Stimulated activated CD4-positive, alpha-beta T cell treated with anti-CD3 and anti-CD28 coated beads, Interleukin-12 subunit alpha, Interleukin-12 subunit beta, amount 100 ng/mL, for 48 hours (primary cell): Measurements from ENCODE around the gene PPP1R18.
"Not testable (repeated sequence)": the region's sequence is repeated elsewhere in the genome, so short reads cannot be mapped to it uniquely, and the experiment has no call there.

Experiments
- DNase-seq, 3 donors: peaks; one replicate each; pipeline ENCODE4 v3.0.0-alpha.2; 2020; ENCODE audit warnings: low read depth in 2 of 3, low spot score in 1 of 3

PPP1R18 gene

GRCh38 chr6:30670760-30671527 lies 15.5 kb downstream of the PPP1R18 start:
- no peak for DNase-seq

GRCh38 chr6:30666300-30666699 lies 20.1 kb downstream of the PPP1R18 start:
- DNase-seq = not testable (repeated sequence)

- no peak for DNase-seq
These were observed 21.3 kb downstream of the PPP1R18 start for GRCh38 chr6:30664994-30665767.

GRCh38 chr6:30657922-30658321 lies 28.5 kb downstream of the PPP1R18 start:
- not testable (repeated sequence) for DNase-seq

- no peak for DNase-seq
These were observed 29.0 kb downstream of the PPP1R18 start for GRCh38 chr6:30657454-30657853.

GRCh38 chr6:30656513-30656912 lies 29.9 kb downstream of the PPP1R18 start:
- no peak for DNase-seq

- no peak for DNase-seq
These were observed 30.7 kb downstream of the PPP1R18 start for GRCh38 chr6:30655743-30656094.

GRCh38 chr6:30654798-30655742 lies 31.4 kb downstream of the PPP1R18 start:
- DNase-seq = no peak

- no peak for DNase-seq
These were observed 35.3 kb downstream of the PPP1R18 start for GRCh38 chr6:30651143-30651542.

GRCh38 chr6:30647242-30648116 lies 39.0 kb downstream of the PPP1R18 start:
- DNase-seq = peak; percentile 59 to 76 (median 70)

GRCh38 chr6:30646450-30647241 lies 39.8 kb downstream of the PPP1R18 start, which contains the start of gene C6orf136:
C6orf136 (plus strand) TSS chr6:30647133; CDS start chr6:30647232, 99 bp downstream.
- peak; percentile 83 to 91 (median 89) for DNase-seq

GRCh38 chr6:30645989-30646388 lies 40.5 kb downstream of the PPP1R18 start:
- no peak for DNase-seq

GRCh38 chr6:30644769-30645168 lies 41.7 kb downstream of the PPP1R18 start:
- no peak for DNase-seq

GRCh38 chr6:30643656-30644055 lies 42.8 kb downstream of the PPP1R18 start:
- DNase-seq = no peak

- no peak for DNase-seq
These were observed 45.4 kb downstream of the PPP1R18 start for GRCh38 chr6:30641048-30641447.

GRCh38 chr6:30640481-30640880 lies 46.0 kb downstream of the PPP1R18 start:
- no peak for DNase-seq

- DNase-seq = no peak
These were observed 50.6 kb downstream of the PPP1R18 start for GRCh38 chr6:30635834-30636233.

GRCh38 chr6:30626484-30627366 lies 59.7 kb downstream of the PPP1R18 start, which contains the start of gene ATAT1:
ATAT1 (plus strand) TSS chr6:30626874.
- peak; percentile 66 to 78 (median 77) for DNase-seq
